AG20443 (cell line): ENCODE results near the gene ATG7.
A peak's percentile ranks its signal among the peaks of the same experiment; 100 is the strongest.
"Not testable (repeated sequence)": the region's sequence is repeated elsewhere in the genome, so short reads cannot be mapped to it uniquely, and the experiment has no call there.

Experiments used
- DNase-seq: peaks from one replicate; pipeline ENCODE4 v3.0.0; 2012; ENCODE audit warnings: low spot score, mixed read lengths

Gene ATG7

GRCh38 chr3:11568503-11569155 lies 296.4 kb downstream of the ATG7 start:
- peak; percentile 95 for DNase-seq

DNA sequence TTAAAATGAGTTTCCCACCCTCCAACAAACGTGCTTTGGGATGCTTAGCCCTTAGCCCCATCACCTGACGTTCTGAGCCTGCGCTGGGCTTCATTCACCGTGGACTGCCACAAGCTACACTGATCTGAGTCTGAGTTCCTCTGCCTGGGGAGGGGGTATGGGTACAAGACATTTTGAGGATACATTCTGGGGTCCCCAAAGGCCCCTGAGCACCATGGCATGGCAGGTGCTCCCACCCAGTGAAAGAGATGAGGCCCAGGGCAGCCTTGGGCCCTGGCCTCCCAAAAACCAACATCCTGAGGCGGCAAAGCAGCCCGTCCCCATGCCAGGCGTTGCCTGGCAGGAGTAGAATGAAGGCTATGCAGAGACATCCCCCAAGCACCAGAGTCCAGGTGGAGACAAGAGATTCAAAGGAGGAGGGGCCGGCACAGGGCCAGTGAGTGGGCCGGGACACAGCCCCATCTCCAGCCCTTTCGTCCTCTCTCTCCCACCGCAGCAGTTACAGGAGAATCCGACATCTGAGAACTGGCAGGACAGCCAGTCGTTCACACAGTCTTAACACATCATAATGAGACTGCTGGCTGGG lies 297.1 kb downstream of the ATG7 start:
- DNase-seq, result no peak

- DNase-seq, result peak; percentile 51
Observed at GRCh38 chr3:11570251-11570650, 298.1 kb downstream of the ATG7 start.

DNA sequence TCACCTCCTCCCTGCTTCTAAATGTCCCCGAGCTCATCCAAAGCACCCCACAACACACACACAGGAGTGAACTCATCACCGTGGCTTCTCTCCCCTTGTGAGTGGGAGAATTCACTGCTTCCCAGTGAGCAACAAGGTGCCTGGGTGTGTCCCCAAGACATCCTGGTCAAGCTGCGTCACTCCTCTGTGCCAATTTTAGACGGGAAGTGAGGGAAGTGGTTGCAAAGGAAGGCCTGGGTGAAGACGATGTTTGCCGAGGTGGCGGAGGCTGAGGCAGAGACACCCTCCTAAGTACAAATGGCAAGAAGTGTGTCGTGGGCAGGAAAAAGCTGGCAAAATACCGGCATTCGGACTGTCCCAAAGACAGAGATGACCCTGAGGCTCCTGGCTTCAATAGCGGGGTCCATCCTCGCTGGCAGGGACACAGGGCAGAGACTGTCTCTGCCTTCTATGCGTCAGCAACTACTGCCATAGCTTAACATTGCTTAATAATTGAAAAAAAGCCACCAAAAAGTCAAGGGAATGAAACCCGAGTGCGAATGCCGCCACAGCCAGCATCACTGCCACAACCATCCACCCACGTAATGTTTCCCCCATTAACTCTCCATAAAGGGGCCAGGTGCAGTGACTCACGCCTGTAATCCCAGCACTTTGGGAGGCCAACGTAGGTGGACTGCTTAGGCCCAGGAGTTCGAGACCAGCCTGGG lies 298.7 kb downstream of the ATG7 start:
- peak; percentile 72 for DNase-seq

GRCh38 chr3:11572660-11573059 lies 300.5 kb downstream of the ATG7 start:
- not testable (repeated sequence) for DNase-seq

- no peak for DNase-seq
Observed at GRCh38 chr3:11574981-11575669, 302.9 kb downstream of the ATG7 start.

- DNase-seq, result no peak
Observed at GRCh38 chr3:11575677-11576076, 303.5 kb downstream of the ATG7 start.

GRCh38 chr3:11576453-11576852 lies 304.3 kb downstream of the ATG7 start:
- no peak for DNase-seq

- no peak for DNase-seq
Observed at GRCh38 chr3:11578169-11578568, 306.0 kb downstream of the ATG7 start.

GRCh38 chr3:11580645-11581044 lies 308.4 kb downstream of the ATG7 start:
- DNase-seq, result no peak

GRCh38 chr3:11581237-11582190 lies 309.3 kb downstream of the ATG7 start:
- DNase-seq, result peak; percentile 29

DNA sequence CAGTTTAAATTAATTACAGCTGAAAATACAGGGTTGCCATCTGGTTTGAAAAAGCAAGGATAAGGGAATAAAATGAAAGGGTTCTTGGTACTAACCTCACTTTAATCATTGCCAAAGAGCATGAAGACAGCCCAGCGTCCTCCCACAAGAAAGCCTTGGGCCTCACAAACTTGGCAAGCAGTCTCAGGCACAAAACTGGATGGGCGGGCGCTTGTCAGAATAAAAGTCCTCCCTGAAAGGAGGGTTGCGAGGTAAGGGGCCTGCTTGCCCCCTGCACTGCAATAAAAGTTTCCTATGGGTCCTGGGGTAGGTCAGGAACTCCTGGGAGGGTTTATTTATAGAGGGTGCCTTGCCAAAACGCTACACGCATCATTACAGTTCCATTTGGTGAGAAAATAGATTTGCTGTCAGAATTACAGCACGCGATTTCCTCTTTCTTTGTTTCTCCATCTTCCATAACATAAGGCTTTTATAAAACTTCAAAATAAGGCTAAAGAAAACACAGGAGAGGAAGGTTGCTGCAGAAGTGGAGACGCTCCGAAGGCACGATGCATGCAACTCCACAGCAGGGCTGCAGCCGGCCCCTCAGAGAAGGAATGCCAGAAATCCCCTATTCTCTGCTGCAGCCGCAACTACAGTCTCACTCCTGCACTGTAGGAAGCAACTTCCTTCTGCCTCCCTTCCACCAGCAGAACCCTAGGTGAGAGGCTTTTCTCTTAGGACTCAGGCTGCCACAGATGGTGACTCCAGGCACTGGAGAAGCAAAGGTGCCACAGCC lies 310.2 kb downstream of the ATG7 start:
- DNase-seq, result peak; percentile 86

- DNase-seq, result no peak
Observed at GRCh38 chr3:11583235-11583634, 311.0 kb downstream of the ATG7 start.

DNA sequence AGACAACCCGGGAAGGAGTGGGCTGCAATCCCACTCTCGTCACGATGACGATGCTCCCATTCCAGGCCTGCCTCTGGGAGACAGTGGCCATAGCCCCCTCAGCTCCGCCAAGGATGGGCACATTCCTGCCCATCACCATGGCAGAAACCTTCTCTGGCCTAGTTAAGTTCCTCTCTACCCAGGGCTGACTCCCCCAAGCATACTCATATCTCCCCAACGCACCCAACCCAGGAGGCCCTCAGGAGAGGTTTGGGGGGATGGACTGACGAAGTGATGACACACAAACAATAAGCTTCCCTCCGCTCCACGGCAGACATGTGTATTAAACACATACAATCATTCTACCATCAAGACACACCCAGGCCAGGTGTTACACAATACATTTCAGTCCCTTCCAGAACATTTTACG lies 311.4 kb downstream of the ATG7 start:
- no peak for DNase-seq

GRCh38 chr3:11584570-11584969 lies 312.4 kb downstream of the ATG7 start:
- no peak for DNase-seq

GRCh38 chr3:11587766-11588165 lies 315.6 kb downstream of the ATG7 start:
- DNase-seq, result no peak

DNA sequence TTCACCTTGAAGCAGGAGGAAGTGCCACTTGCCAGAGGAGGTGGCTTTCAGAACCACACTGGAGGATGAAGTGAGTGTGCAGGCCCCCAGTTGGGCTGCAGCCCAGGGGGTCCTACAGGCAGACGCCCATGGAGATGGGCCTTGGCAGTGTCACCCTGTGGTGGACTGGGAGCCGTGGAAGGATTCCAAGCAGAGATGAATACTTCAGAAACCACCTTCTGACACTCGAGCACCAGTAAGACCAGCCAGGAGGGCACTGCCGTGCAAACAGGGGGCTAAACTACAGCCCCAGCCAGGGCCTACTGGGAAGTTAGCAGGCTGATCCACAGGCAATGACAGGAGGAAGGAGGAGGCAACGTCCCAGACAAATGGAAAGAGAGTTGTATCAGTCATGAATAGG lies 316.1 kb downstream of the ATG7 start:
- no peak for DNase-seq

DNA sequence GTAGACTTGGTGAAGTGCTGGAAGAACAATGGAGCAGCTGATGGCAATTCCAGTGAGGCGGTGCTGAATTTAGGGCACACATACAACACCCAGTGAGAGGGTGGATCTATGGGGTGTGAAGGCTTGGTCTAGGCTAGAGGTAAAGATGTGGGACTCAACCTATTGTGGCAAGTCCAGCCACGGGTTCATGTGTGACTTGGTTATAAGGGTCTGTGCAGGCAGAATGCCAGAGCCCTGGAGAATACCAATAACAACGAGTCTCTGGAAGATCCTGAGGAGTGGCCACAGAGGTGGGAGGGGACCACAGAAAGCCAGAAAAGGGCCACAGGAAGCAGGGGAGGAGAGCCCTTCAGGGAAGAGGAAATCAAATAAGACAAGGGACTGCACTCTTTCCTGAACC lies 316.6 kb downstream of the ATG7 start:
- DNase-seq, result no peak

- DNase-seq, result no peak
Observed at GRCh38 chr3:11589706-11590105, 317.5 kb downstream of the ATG7 start.

- DNase-seq, result peak; percentile 37
Observed at GRCh38 chr3:11591002-11591355, 318.8 kb downstream of the ATG7 start.
